Ovary (tissue), 9 donors: ENCODE data around the gene SLC37A1. TPM values are rescaled to one million over a fixed set of nuclear protein-coding genes. Genes with fewer than 3 reads are reported as not detected.

ENCODE experiments used
- DNase-seq, 5 donors: peaks; one replicate each; pipeline ENCODE4 v3.0.0-alpha.2; 2019 to 2020
- H3K27ac ChIP-seq, 2 donors: fragments of 200-600 bp; one replicate each; pipeline versions ENCODE4 v1.5.1 to v1.8.0; 2019 to 2022
- H3K27me3 ChIP-seq: fragments of 200-600 bp; one replicate; pipeline ENCODE4 v1.8.0; 2022
- H3K36me3 ChIP-seq: fragments of 200-600 bp; sonication (generic); one replicate; pipeline ENCODE4 v1.5.1; 2019
- H3K4me1 ChIP-seq: one replicate; pipeline ENCODE4 v1.8.1; 2013; ENCODE audit warnings: mild to moderate bottlenecking, moderate library complexity; ENCODE audit not compliant: insufficient read depth
- H3K4me3 ChIP-seq: fragments of 200-600 bp; sonication (generic); one replicate; pipeline ENCODE4 v1.5.1; 2017
- H3K9me3 ChIP-seq, 2 donors: fragments of 200-600 bp in 1 of 2; sonication (generic) in 1 of 2; one replicate each; pipeline versions ENCODE4 v1.5.1 to v1.8.1; 2013 to 2019; ENCODE audit warnings: mild to moderate bottlenecking in 1 of 2, moderate library complexity in 1 of 2
- CTCF ChIP-seq, 3 donors: fragments of 450-650 bp in 2 of 3; fragments of 200-600 bp in 1 of 3; IDR thresholded peaks; one replicate each; pipeline versions ENCODE4 v1.5.1 to v1.8.0; 2016 to 2022; ENCODE audit warnings: antibody characterized with exemption in 3 of 3, mild to moderate bottlenecking in 1 of 3
- EP300 ChIP-seq: sonication (generic); formaldehyde crosslinking; IDR thresholded peaks from one replicate; pipeline ENCODE4 v1.6.1; 2017; ENCODE audit warnings: antibody characterized with exemption
- POLR2A ChIP-seq: fragments of 450-650 bp; IDR thresholded peaks from one replicate; pipeline ENCODE4 v1.6.1; 2017; ENCODE audit warnings: antibody characterized with exemption, mild to moderate bottlenecking, moderate library complexity
- WGBS, 3 donors: extraction: QIAGEN DNeasy Blood & Tissue Kit in 1 of 3; methylation state at CpG; one replicate each; pipeline versions ENCODE4 v1.1.5 to v1.1.7; 2013 to 2017; 5-methylcytosine and 5-hydroxymethylcytosine counted together
- intact Hi-C, 4 donors: fragments of 100-400 bp; cut with DNase I; formaldehyde crosslinking; loops; one replicate each; pipeline versions ENCODE4 v1.11.0 to v1.15.1; 2022 to 2023
- polyA plus RNA-seq, 2 donors: library from polyadenylated mRNA; stranded (reverse); fragments of 200-250 nt in 1 of 2; fragments of 350-450 nt in 1 of 2; fragmentation: Illumina TruSeq in 1 of 2; extraction: RNeasy Lipid Tissue Mini Kit (QIAGEN cat#74804) in 1 of 2; gene quantifications; one replicate each; pipeline ENCODE4 v1.2.3, GENCODE V29; 2013 to 2014
- total RNA-seq, 7 donors: library from RNA; depleted of rRNA in 2 of 7; stranded (reverse); fragments of >200 nt in 2 of 7; fragmentation: NEBNext Ultra II Directional in 3 of 7; extraction: Animal tissue kit (Norgen Biotek cat#: 25700) in 3 of 7; gene quantifications; one replicate each; pipeline versions ENCODE4 v1.1.0 to v1.2.4, GENCODE V29; 2016 to 2023
- donor health status: DM: no; HTN: no; CAD: no; lungs with moderate emphysema.
- donor health status: DM: no; HTN: no; CAD: no.
- donor health status: Bipolar disorder and iron deficiency.
- donor health status: DM: yes; HTN: yes; CAD: no.
- donor health status: DM: no; HTN: no; CAD: no.
- donor health status: DM: yes; HTN: yes; CAD: no.

Gene SLC37A1
- total and polyA plus RNA-seq, 9 donors = 5.1 to 10.0 (median 7.4) TPM

DNA sequence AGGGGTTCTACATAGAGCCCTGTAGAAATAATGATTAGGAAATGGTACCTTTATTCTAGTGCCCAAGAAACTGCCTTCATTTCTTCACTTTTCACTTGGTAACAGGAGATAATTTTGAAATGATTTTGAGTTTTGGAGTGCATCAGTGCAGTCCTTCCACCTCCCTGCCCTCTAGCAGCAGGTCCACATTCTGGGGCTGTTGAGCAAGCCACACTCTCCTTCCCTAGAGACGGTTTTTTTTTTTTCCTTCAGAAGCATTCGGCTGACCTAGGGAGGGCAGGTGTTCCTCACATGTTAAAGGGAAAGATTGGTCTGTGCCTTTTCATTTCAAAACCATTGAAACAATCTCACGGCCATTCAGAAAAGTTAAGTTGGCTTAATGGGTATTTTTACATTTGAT is 39.8 kb downstream of the SLC37A1 start:
- H3K36me3 ChIP-seq = no peaks in the 10 kb centered on the region
- H3K27ac ChIP-seq = no peak overlapping the region
- TF ChIP-seq CTCF (IDR thresholded peaks at IDR 0.05) = no peak
- TF ChIP-seq EP300 = no peak
- TF ChIP-seq POLR2A = no peak
- H3K4me1 ChIP-seq = no peaks in the 10 kb centered on the region
- WGBS, 3 donors = 57 to 60% (median 58%) methylated on average over 3 of the region's 3 CpGs
- intact Hi-C loops = no loop called here
- no peaks in the 10 kb centered on the region for H3K9me3 ChIP-seq
- no peaks in the 10 kb centered on the region for H3K27me3 ChIP-seq
- no peak for DNase-seq
- no peak overlapping the region for H3K4me3 ChIP-seq

DNA sequence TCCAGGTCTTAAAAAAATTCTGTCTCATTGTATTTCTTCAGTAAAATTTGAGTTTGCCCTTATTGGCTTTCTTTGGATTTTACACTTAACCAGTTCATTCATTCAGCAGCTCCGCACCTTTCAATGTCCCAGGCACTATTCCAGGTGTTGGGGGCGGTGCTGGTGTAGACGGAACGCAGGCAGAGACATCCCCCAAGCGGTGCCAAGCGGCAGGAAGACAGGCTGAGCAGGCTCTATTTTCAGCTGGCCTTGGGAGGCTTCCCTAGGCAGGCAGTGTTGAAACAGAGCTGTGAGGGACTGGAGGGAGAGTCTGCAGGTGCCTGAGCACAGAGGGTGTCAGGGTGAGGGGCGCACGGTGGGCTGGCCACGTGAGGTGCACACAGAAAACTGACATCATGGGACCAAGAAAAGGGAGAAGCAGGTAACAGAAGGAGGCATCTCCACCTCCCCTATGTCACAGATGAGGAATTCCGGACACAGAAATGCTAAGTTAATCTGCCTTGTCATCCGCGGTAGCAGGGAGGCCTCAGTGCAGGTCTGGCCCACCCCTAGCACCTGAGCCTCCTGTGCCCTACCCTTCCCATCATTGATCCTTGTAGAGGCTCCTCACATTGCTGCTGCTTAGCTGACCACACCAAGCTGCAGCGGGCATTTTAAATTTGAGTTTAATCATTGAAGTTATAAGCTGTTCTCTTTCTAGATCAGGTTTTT is 40.8 kb downstream of the SLC37A1 start:
- H3K4me3 ChIP-seq = no peak overlapping the region
- TF ChIP-seq POLR2A = no peak
- no peak for TF ChIP-seq EP300
- no peak for TF ChIP-seq CTCF (IDR thresholded peaks at IDR 0.05)
- peaks cover 2% of the 10 kb centered on the region for H3K36me3 ChIP-seq
- no peaks in the 10 kb centered on the region for H3K9me3 ChIP-seq
- no peaks in the 10 kb centered on the region for H3K4me1 ChIP-seq
- H3K27me3 ChIP-seq = no peaks in the 10 kb centered on the region
- intact Hi-C loops = no loop called here
- H3K27ac ChIP-seq = no peak overlapping the region
- DNase-seq = peak in 1 of 5 donors; percentile 23
- WGBS, 3 donors = 82 to 88% (median 84%) methylated on average over 13 of the region's 13 CpGs

DNA sequence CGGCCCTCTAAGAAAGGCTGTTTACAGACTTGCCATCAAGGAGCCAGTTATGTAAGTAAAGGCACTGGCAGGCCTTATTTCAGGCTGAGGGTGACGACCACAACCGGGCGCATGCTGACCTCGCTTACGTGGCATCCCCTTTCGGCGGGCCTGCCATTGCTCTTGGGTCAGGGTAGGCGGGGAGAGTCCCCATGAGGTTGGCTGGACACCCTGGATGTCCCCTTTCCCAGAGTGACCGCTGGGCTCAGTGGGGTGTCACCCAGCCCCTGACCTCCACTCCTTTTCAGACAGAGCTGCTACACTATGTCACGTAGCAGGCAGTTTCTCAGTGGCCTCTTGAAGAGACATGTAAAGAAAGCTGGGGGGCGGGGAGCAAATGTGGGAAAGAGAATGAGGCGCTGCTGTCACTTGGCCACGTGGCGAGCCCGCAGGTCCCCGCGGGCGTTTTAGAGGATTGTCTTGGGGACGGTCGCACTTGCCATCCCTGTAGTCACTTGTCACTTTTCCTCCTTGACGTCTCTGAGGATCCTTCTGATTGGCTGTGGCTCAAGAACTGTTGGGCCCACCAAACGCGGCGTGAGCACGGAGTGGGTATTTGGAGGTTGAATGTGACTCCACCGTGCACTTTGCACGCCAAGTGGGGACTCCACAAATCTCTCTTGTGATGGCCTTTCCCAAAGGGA is 42.2 kb downstream of the SLC37A1 start:
- Histone ChIP-seq H3K4me1 (no peaks in the 10 kb centered on the region), H3K36me3 (peaks cover 2% of the 10 kb centered on the region), H3K4me3 (no peak overlapping the region), H3K27me3 (no peaks in the 10 kb centered on the region), H3K27ac (no peak overlapping the region), H3K9me3 (no peaks in the 10 kb centered on the region)
- intact Hi-C loops = no loop called here
- peak in 1 of 5 donors; percentile 21 for DNase-seq
- WGBS, 3 donors = 93 to 94% (median 93%) methylated on average over 28 of the region's 28 CpGs
- TF ChIP-seq CTCF (IDR thresholded peaks at IDR 0.05) = no peak
- TF ChIP-seq POLR2A = no peak
- no peak for TF ChIP-seq EP300

GRCh38 chr21:42556476-42556875 is 42.8 kb downstream of the SLC37A1 start:
- TF ChIP-seq POLR2A (no peak), EP300 (no peak), CTCF (IDR thresholded peaks at IDR 0.05) (no peak)
- Histone ChIP-seq H3K27ac (no peak overlapping the region), H3K4me1 (no peaks in the 10 kb centered on the region), H3K27me3 (no peaks in the 10 kb centered on the region), H3K36me3 (peaks cover 2% of the 10 kb centered on the region), H3K9me3 (no peaks in the 10 kb centered on the region), H3K4me3 (no peak overlapping the region)
- intact Hi-C loops = no loop called here
- DNase-seq = peak in 1 of 5 donors; percentile 9
- 89 to 94% (median 92%) methylated on average over 6 of the region's 6 CpGs for WGBS, 3 donors
